HG03025 (cell line): ENCODE data around the gene CCNE1.

Experiments
- ATAC-seq: cut with Tn5 transposase; IDR thresholded peaks from one replicate; pipeline ENCODE4 v1.9.1; 2021; ENCODE audit warnings: mild to moderate bottlenecking, moderate library complexity; ENCODE audit not compliant: unreplicated experiment, low FRiP score

The CCNE1 gene

GRCh38 chr19:29841559-29842367 is 30.0 kb downstream of the CCNE1 start:
- no peak for ATAC-seq

- ATAC-seq, result no peak
These were observed 30.8 kb downstream of the CCNE1 start for GRCh38 chr19:29842471-29843179.

- ATAC-seq, result no peak
These were observed 31.6 kb downstream of the CCNE1 start for GRCh38 chr19:29843180-29844051.

- peak; percentile 61 for ATAC-seq
These were observed 33.2 kb downstream of the CCNE1 start for GRCh38 chr19:29844891-29845573.

GRCh38 chr19:29845574-29846176 is 33.9 kb downstream of the CCNE1 start:
- ATAC-seq, result no peak

- no peak for ATAC-seq
These were observed 37.4 kb downstream of the CCNE1 start for GRCh38 chr19:29849208-29849607.

- no peak for ATAC-seq
These were observed 38.7 kb downstream of the CCNE1 start for GRCh38 chr19:29850482-29850881.

- ATAC-seq, result peak; percentile 64
These were observed 40.2 kb downstream of the CCNE1 start for GRCh38 chr19:29851769-29852521.

- ATAC-seq, result no peak
These were observed 42.2 kb downstream of the CCNE1 start for GRCh38 chr19:29854033-29854432.

- no peak for ATAC-seq
These were observed 43.3 kb downstream of the CCNE1 start for GRCh38 chr19:29855087-29855486.

- ATAC-seq, result no peak
These were observed 44.1 kb downstream of the CCNE1 start for GRCh38 chr19:29855741-29856500.

- no peak for ATAC-seq
These were observed 46.3 kb downstream of the CCNE1 start for GRCh38 chr19:29858000-29858596.

- no peak for ATAC-seq
These were observed 46.8 kb downstream of the CCNE1 start for GRCh38 chr19:29858621-29859020.

- ATAC-seq, result no peak
These were observed 48.7 kb downstream of the CCNE1 start for GRCh38 chr19:29860492-29860891.

GRCh38 chr19:29861574-29861973 is 49.8 kb downstream of the CCNE1 start:
- ATAC-seq, result no peak

GRCh38 chr19:29866011-29866410 is 54.2 kb downstream of the CCNE1 start:
- ATAC-seq, result no peak

- ATAC-seq, result no peak
These were observed 56.2 kb downstream of the CCNE1 start for GRCh38 chr19:29867984-29868383.

GRCh38 chr19:29871143-29871542 is 59.4 kb downstream of the CCNE1 start:
- ATAC-seq, result no peak
